Fibroblast of the aortic adventitia (primary cell): ENCODE results near the gene DNAH9. TPM values are rescaled to one million over a fixed set of nuclear protein-coding genes. Genes with fewer than 3 reads are reported as not detected.

Experiments used
- DNase-seq: peaks from one replicate; pipeline ENCODE4 v3.0.0-alpha.2; 2010; ENCODE audit warnings: low read depth
- H3K4me3 ChIP-seq: 2 replicates; pipeline ENCODE4 v1.5.1; 2011; ENCODE audit warnings: low read depth, mild to moderate bottlenecking, control low read depth, low read length, moderate library complexity
- total RNA-seq: library from RNA; depleted of rRNA; stranded (reverse); fragments of >200 nt; gene quantifications from 2 replicates; pipeline ENCODE4 v1.2.3, GENCODE V29; 2012; ENCODE audit warnings: low replicate concordance
- TF ChIP-seq, protein P1 (sequence below): IDR thresholded peaks from 2 replicates; pipeline ENCODE4 v1.5.1; 2011; ENCODE audit warnings: mild to moderate bottlenecking, low read length, control low read depth, inconsistent platforms; ENCODE audit not compliant: insufficient read depth

The DNAH9 gene
- total RNA-seq, 1 donor: not detected

DNA sequence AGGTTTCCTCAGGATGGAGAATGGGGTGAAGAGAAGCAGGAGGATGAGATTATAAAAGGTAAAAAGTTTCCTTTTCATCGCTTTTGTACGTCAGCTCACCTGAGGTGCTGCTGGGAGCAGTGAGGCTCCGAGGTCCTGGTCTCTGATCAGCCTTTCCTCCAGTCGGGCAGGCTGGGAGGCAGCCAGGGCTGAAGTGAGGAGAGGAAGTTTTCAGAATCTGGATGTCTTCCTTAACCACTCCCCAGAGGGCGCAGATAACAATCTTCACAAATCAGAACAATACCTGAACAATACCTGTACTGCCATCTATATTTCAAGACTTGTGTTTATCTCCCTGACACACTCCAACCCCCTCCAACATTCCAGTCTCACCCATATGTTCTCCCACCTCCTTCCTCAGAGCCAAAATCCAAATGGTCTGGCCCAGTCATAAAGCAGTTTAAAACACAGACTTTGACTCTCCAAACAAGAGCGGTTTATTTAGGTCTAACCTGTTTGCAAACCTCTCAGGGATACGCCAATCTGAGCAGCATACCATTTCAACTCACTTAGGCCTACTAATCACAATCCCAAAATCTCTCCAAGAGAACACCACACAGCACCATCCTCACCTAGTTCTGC, 392.2 kb downstream of the DNAH9 start:
- TF ChIP-seq, protein P1, sequence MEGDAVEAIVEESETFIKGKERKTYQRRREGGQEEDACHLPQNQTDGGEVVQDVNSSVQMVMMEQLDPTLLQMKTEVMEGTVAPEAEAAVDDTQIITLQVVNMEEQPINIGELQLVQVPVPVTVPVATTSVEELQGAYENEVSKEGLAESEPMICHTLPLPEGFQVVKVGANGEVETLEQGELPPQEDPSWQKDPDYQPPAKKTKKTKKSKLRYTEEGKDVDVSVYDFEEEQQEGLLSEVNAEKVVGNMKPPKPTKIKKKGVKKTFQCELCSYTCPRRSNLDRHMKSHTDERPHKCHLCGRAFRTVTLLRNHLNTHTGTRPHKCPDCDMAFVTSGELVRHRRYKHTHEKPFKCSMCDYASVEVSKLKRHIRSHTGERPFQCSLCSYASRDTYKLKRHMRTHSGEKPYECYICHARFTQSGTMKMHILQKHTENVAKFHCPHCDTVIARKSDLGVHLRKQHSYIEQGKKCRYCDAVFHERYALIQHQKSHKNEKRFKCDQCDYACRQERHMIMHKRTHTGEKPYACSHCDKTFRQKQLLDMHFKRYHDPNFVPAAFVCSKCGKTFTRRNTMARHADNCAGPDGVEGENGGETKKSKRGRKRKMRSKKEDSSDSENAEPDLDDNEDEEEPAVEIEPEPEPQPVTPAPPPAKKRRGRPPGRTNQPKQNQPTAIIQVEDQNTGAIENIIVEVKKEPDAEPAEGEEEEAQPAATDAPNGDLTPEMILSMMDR: no peak
- H3K4me3 ChIP-seq: no peak overlapping the region
- no peak for DNase-seq

DNA sequence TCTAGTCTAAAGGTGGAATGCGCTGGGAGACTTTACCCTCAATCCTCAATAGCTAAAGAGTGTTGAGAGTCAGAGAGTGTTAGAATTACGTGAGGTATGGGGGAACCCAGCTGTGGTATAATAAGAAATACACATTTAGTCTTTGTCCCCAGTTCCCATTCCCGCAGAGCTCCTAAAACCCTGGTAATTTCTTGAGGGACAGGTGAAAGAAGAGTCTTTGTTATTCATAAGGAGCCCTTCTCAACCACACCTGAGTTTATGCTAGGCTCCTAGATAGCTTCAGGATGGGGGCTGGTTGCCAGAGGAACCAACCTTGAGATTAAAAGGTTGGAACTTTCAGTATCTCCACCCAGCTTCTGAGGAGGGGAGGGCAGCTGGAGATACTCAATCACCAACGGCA, 393.2 kb downstream of the DNAH9 start:
- H3K4me3 ChIP-seq: no peak overlapping the region
- TF ChIP-seq, protein P1: no peak
- no peak for DNase-seq

DNA sequence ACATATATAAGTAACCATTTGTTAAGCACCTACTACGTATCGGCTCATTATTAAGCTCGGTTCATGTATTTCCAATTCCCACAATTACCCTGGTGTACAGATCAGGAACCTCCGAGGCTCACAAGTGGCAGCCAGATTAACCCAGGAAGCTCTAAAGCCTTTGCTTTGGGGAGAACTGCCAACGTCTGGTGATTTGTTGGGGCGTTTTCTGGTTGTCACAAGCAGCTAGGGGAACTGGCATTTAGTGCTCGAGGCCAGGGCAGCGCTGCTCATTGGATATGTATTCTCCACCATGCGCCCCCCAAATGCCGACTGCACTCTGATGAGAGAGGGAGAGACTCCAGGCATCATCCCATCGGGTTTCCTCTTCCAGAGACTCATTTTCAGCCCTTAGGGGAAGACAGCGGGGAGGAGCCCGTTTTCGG, 398.5 kb downstream of the DNAH9 start:
- H3K4me3 ChIP-seq: peak overlapping the region; percentile 88
- DNase-seq: peak; percentile 45
- TF ChIP-seq, protein P1: peak; percentile 44

DNA sequence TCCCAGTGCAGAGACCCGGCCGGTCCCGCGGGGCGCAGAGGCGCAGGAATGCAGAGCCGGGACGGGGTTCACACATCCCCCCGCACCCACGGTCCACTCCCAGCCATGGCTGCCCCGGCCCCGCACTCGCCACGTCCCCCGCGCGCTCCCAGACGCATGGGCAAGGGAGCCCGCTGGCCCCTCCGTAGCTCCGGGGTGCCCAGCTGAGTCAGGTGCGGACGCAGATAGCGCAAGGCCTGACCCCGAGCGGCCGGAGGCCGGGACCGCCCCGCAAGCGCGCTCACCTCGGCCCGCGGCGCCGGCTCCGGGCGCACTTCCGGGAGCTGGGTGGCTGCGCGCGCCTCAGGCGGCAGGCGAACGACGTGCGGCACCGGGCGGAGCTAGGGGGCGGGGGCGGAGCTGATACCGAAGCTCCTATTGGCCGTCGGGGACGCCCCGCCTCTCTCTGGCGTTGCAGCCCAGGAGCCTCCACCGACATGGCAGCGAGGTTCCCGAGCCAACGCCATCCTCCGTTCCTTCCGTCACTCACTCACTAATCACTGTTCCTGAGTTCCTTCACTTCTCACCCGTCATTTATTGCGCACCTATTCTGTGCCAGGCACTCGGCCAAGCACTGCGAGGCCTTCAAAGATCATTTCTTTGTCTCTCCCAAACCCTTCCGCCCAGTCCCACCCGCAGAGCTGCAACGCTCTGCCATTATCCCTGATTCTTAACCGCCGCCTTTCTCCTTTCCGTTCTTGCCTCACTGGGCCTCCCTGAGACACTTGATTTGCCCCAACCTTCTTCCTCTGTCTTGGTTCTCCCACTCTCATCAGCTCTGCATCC, 399.1 kb downstream of the DNAH9 start, which contains the start of gene ZNF18:
ZNF18 (minus strand) TSS at position 329 of the 825 bp plus-strand sequence. CDS start 4,646 bp downstream, outside the sequence.
- TF ChIP-seq, protein P1: no peak

DNA sequence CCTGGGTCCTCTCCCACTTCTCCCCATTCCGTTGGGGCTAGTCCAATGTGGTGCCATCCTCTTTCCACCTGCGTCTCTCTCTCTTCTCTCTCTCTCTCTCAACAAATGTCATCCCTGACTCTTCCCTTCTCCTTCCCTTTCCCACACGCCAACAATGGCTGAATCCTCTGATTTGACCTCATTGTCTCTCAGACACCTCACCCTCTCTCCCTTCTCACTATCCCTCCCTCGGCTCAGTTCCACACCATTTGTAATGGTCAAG, 399.6 kb downstream of the DNAH9 start:
- no peak for DNase-seq
- TF ChIP-seq, protein P1: no peak
- peak overlapping the region; percentile 73 for H3K4me3 ChIP-seq

More for the DNA sequence above, 399.1 kb downstream of the DNAH9 start, which contains the start of gene ZNF18:
- peak; percentile 88 for DNase-seq
- peak within 1 kb of the TSS; percentile 88 for H3K4me3 ChIP-seq

DNA sequence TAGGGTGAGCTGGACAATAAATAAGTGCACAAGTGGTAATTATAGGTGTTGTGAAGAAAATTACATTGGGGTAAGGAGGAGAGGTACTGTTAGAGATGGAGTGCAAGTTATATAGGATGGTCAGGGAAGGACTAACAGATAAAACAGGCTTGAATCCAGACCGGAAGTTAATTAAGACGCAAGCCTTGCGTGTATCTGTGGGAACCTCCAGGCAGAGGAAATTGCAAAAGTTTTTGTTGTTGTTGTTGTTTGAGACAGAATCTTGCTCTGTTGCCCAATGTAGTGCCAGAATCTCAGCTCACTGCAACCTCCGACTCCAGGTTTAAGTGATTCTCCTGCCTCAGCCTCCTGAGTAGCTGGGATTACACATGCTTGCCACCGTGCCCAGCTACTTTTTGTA, 401.4 kb downstream of the DNAH9 start:
- H3K4me3 ChIP-seq: no peak overlapping the region
- TF ChIP-seq, protein P1: no peak
- DNase-seq: no peak

DNA sequence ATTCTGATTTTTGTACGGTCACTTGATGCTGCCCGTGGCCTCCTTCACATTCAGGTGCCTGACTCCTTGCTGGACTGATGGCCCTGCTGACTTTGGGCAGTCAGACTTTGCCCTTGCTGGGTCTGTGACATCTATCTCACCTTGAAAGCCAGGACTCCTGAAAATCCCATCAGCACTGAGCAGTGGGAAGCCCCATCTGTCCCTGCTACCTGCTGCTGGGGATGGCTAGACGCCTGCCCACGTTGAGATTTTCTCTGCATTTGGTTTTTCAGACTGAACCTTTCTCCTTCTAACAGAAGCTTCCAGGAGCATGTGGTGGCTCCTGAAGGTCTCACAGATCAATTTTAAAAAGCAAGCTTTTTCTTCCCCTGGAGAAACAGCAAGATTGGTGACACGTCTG, 409.2 kb downstream of the DNAH9 start:
- H3K4me3 ChIP-seq: no peak overlapping the region
- TF ChIP-seq, protein P1: no peak
- DNase-seq: no peak
